ENCODE data around the gene TDRKH. TPM values are rescaled to one million over a fixed set of nuclear protein-coding genes. Genes with fewer than 3 reads are reported as not detected.

The TDRKH gene
- total and polyA plus RNA-seq, 2 of the 13 experiments (the other 11 are each of a cell fraction or from before 2014, with no cell fraction given), result 3.9 to 5.4 TPM

DNA sequence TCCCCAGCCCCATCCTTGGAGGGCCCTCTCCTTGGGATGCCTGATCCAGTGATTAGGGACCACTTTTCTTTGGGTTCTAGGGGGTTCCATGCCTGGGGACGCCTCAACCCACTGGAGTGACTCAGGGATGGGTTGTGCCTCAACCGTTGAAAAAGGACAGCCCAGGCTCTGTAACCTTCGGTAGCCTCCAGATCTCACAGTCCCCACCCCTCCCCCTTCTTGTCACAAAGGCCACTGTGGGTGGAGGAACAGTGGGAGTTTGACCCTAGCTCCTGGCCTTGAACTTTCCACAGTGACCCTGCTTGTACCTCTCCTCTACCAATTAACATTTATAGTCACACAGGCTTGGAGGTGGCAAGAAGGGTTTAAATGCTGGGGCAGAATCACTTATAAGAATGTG is 43.9 kb upstream of the TDRKH start (continued):
- TF ChIP-seq, protein P1, sequence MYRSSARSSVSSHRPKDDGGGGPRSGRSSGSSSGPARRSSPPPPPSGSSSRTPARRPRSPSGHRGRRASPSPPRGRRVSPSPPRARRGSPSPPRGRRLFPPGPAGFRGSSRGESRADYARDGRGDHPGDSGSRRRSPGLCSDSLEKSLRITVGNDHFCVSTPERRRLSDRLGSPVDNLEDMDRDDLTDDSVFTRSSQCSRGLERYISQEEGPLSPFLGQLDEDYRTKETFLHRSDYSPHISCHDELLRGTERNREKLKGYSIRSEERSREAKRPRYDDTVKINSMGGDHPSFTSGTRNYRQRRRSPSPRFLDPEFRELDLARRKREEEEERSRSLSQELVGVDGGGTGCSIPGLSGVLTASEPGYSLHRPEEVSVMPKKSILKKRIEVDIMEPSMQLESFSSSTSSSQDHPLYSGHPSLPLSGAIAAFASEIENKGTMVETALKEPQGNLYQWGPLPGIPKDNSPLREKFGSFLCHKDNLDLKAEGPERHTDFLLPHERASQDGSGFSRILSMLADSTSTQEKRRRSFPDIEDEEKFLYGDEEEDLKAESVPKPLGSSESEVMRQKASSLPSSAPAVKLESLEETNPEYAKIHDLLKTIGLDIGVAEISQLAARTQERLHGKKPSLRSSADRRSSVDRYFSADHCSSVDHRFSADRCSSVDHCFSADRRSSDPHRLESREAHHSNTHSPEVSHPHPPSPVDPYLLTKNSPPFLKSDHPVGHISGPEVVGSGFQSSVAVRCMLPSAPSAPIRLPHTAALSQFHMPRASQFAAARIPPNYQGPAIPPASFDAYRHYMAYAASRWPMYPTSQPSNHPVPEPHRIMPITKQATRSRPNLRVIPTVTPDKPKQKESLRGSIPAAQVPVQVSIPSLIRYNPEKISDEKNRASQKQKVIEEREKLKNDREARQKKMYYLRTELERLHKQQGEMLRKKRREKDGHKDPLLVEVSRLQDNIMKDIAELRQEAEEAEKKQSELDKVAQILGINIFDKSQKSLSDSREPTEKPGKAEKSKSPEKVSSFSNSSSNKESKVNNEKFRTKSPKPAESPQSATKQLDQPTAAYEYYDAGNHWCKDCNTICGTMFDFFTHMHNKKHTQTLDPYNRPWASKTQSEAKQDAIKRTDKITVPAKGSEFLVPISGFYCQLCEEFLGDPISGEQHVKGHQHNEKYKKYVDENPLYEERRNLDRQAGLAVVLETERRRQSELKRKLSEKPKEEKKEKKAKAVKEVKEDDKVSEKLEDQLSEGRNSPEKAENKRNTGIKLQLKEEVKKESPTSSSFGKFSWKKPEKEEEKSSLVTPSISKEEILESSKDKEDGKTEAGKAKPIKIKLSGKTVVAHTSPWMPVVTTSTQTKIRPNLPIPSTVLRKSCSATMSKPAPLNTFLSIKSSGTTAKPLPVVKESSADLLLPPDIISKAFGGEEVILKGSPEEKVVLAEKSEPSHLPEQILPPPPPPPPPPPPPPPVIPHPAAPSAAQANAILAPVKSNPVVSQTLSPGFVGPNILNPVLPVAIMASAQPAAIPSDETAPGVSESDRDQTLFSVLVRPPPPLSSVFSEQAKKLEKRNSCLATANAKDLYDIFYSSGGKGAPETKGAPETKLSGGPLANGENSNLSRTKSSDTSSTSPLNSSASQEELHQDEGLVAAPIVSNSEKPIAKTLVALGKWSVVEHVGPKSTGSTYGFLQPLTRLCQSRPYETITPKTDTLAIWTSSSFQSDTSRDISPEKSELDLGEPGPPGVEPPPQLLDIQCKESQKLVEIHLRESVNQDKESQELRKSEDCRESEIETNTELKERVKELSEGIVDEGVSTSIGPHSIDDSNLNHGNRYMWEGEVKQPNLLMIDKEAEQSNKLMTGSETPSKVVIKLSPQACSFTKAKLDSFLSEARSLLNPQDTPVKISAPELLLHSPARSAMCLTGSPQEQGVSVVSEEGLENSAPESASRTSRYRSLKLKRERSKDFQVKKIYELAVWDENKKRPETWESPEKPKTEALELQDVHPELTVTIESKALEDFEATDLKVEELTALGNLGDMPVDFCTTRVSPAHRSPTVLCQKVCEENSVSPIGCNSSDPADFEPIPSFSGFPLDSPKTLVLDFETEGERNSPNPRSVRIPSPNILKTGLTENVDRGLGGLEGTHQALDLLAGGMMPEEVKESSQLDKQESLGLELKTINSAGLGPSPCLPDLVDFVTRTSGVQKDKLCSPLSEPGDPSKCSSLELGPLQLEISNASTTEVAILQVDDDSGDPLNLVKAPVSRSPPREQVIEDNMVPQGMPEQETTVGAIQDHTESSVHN (CRISPR knock-in tag; IDR thresholded peaks at IDR 0.05), result no peak
- TF ChIP-seq TBP (CRISPR knock-in tag; IDR thresholded peaks at IDR 0.05), result no peak
- TF ChIP-seq, protein P2, sequence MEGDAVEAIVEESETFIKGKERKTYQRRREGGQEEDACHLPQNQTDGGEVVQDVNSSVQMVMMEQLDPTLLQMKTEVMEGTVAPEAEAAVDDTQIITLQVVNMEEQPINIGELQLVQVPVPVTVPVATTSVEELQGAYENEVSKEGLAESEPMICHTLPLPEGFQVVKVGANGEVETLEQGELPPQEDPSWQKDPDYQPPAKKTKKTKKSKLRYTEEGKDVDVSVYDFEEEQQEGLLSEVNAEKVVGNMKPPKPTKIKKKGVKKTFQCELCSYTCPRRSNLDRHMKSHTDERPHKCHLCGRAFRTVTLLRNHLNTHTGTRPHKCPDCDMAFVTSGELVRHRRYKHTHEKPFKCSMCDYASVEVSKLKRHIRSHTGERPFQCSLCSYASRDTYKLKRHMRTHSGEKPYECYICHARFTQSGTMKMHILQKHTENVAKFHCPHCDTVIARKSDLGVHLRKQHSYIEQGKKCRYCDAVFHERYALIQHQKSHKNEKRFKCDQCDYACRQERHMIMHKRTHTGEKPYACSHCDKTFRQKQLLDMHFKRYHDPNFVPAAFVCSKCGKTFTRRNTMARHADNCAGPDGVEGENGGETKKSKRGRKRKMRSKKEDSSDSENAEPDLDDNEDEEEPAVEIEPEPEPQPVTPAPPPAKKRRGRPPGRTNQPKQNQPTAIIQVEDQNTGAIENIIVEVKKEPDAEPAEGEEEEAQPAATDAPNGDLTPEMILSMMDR (CRISPR knock-in tag; IDR thresholded peaks at IDR 0.05), result no peak
- TF ChIP-seq, protein P3, sequence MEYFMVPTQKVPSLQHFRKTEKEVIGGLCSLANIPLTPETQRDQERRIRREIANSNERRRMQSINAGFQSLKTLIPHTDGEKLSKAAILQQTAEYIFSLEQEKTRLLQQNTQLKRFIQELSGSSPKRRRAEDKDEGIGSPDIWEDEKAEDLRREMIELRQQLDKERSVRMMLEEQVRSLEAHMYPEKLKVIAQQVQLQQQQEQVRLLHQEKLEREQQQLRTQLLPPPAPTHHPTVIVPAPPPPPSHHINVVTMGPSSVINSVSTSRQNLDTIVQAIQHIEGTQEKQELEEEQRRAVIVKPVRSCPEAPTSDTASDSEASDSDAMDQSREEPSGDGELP (IDR thresholded peaks at IDR 0.05; ENCODE audit: borderline replicate concordance, low read depth), result no peak
- TF ChIP-seq RFX5 (IDR thresholded peaks at IDR 0.05; ENCODE audit: low read depth, low read length), result no peak
- no peak for TF ChIP-seq ZNF7 (CRISPR knock-in tag; IDR thresholded peaks at IDR 0.05)
- TF ChIP-seq POLR2A (IDR thresholded peaks at IDR 0.05; ENCODE audit: insufficient read depth in 1 of 2, low read depth in 2 of 2, low read length in 2 of 2), result no peak
- TF ChIP-seq NBN (conservative IDR thresholded peaks at IDR 0.05), result no peak
- no peak for TF ChIP-seq ZNF549 (CRISPR knock-in tag; IDR thresholded peaks at IDR 0.05)
- TF ChIP-seq, protein P4, sequence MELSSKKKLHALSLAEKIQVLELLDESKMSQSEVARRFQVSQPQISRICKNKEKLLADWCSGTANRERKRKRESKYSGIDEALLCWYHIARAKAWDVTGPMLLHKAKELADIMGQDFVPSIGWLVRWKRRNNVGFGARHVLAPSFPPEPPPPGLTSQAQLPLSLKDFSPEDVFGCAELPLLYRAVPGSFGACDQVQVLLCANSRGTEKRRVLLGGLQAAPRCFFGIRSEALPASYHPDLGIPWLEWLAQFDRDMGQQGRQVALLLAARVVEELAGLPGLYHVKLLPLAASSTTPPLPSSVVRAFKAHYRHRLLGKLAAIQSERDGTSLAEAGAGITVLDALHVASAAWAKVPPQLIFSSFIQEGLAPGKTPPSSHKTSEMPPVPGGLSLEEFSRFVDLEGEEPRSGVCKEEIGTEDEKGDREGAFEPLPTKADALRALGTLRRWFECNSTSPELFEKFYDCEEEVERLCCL (CRISPR knock-in tag; IDR thresholded peaks at IDR 0.05; ENCODE audit: borderline replicate concordance), result no peak
- peak; percentile 61 for TF ChIP-seq SALL1 (CRISPR knock-in tag; IDR thresholded peaks at IDR 0.05)
- no peak for TF ChIP-seq SP1 (IDR thresholded peaks at IDR 0.05)
- TF ChIP-seq SP1 (CRISPR knock-in tag; IDR thresholded peaks at IDR 0.05), result no peak
- no peak for TF ChIP-seq GABPA (IDR thresholded peaks at IDR 0.05; ENCODE audit: low read depth, low read length)
- no peak for TF ChIP-seq GABPA (CRISPR knock-in tag; IDR thresholded peaks at IDR 0.05; ENCODE audit: low read depth)
- TF ChIP-seq, protein P5, sequence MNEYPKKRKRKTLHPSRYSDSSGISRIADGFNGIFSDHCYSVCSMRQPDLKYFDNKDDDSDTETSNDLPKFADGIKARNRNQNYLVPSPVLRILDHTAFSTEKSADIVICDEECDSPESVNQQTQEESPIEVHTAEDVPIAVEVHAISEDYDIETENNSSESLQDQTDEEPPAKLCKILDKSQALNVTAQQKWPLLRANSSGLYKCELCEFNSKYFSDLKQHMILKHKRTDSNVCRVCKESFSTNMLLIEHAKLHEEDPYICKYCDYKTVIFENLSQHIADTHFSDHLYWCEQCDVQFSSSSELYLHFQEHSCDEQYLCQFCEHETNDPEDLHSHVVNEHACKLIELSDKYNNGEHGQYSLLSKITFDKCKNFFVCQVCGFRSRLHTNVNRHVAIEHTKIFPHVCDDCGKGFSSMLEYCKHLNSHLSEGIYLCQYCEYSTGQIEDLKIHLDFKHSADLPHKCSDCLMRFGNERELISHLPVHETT (CRISPR knock-in tag; conservative IDR thresholded peaks at IDR 0.05), result no peak
- TF ChIP-seq, protein P6, sequence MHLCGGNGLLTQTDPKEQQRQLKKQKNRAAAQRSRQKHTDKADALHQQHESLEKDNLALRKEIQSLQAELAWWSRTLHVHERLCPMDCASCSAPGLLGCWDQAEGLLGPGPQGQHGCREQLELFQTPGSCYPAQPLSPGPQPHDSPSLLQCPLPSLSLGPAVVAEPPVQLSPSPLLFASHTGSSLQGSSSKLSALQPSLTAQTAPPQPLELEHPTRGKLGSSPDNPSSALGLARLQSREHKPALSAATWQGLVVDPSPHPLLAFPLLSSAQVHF (CRISPR knock-in tag; IDR thresholded peaks at IDR 0.05), result no peak
- TF ChIP-seq THYN1 (CRISPR knock-in tag; IDR thresholded peaks at IDR 0.05; ENCODE audit: borderline replicate concordance, low read depth), result no peak
